Effector memory CD4-positive, alpha-beta T cell (primary cell): Measurements from ENCODE around the gene H2AZ2.

Experiments
- DNase-seq, 3 donors: peaks; one replicate each; pipeline ENCODE4 v3.0.0-alpha.2; 2020
- H3K27ac ChIP-seq: 2 replicates; pipeline ENCODE4 v1.7.0; 2013; ENCODE audit warnings: mild to moderate bottlenecking, low read length, moderate library complexity; ENCODE audit not compliant: insufficient read depth, poor library complexity, severe bottlenecking
- H3K27me3 ChIP-seq: replicated peaks from 2 replicates; pipeline ENCODE4 v1.7.0; 2013; ENCODE audit warnings: mild to moderate bottlenecking, low read length; ENCODE audit not compliant: insufficient read depth, control insufficient read depth, poor library complexity, severe bottlenecking
- H3K36me3 ChIP-seq: 2 replicates; pipeline ENCODE4 v1.7.0; 2013; ENCODE audit warnings: mild to moderate bottlenecking, low read length, moderate library complexity; ENCODE audit not compliant: control insufficient read depth, insufficient read depth
- H3K4me1 ChIP-seq: 2 replicates; pipeline ENCODE4 v1.7.0; 2013; ENCODE audit warnings: low read length, mild to moderate bottlenecking; ENCODE audit not compliant: control insufficient read depth, insufficient read depth, poor library complexity, severe bottlenecking
- H3K4me3 ChIP-seq: 2 replicates; pipeline ENCODE4 v1.7.0; 2013; ENCODE audit warnings: low read length, low read depth, mild to moderate bottlenecking; ENCODE audit not compliant: insufficient read depth, poor library complexity, severe bottlenecking
- H3K9me3 ChIP-seq: 2 replicates; pipeline ENCODE4 v1.7.0; 2013; ENCODE audit warnings: mild to moderate bottlenecking, low read length, moderate library complexity; ENCODE audit not compliant: control insufficient read depth
- total RNA-seq, 3 donors: gene quantifications; one replicate each; lab custom pipeline; 2026; lab: John Stamatoyannopoulos, UW

H2AZ2 gene
- 157 to 208 (median 184) reads per million in 3 donors for total RNA-seq

- Histone ChIP-seq H3K36me3 (no peaks in the 10 kb centered on the region), H3K4me3 (peak within 1 kb of the TSS; percentile 65), H3K4me1 (peaks cover 3% of the 10 kb centered on the region), H3K27me3 (no peaks in the 10 kb centered on the region), H3K9me3 (no peaks in the 10 kb centered on the region), H3K27ac (peak within 1 kb of the TSS; percentile 96)
- peak; percentile 99 to 100 (median 99) for DNase-seq
Observed at GRCh38 chr7:44847920-44848634, at the start of gene H2AZ2. TSS of gene H2AZ2 (minus strand) at chr7:44848087. CDS start at chr7:44847971, 116 bp downstream.

- Histone ChIP-seq H3K36me3 (no peaks in the 10 kb centered on the region), H3K9me3 (no peaks in the 10 kb centered on the region)
Observed at GRCh38 chr7:44897309-44897708, 49.4 kb upstream of the H2AZ2 start.

GRCh38 chr7:44894888-44895580 is 47.1 kb upstream of the H2AZ2 start:
- H3K4me3 ChIP-seq = no peak overlapping the region
- H3K4me1 ChIP-seq = peaks cover 5% of the 10 kb centered on the region
- no peaks in the 10 kb centered on the region for H3K27me3 ChIP-seq
- no peak overlapping the region for H3K27ac ChIP-seq
- no peak for DNase-seq
- H3K9me3 ChIP-seq = no peaks in the 10 kb centered on the region
- no peaks in the 10 kb centered on the region for H3K36me3 ChIP-seq

More at GRCh38 chr7:44897309-44897708, 49.4 kb upstream of the H2AZ2 start:
- H3K27ac ChIP-seq = no peak overlapping the region
- DNase-seq = no peak
- H3K4me1 ChIP-seq = no peaks in the 10 kb centered on the region
- no peak overlapping the region for H3K4me3 ChIP-seq
- H3K27me3 ChIP-seq = no peaks in the 10 kb centered on the region

DNA sequence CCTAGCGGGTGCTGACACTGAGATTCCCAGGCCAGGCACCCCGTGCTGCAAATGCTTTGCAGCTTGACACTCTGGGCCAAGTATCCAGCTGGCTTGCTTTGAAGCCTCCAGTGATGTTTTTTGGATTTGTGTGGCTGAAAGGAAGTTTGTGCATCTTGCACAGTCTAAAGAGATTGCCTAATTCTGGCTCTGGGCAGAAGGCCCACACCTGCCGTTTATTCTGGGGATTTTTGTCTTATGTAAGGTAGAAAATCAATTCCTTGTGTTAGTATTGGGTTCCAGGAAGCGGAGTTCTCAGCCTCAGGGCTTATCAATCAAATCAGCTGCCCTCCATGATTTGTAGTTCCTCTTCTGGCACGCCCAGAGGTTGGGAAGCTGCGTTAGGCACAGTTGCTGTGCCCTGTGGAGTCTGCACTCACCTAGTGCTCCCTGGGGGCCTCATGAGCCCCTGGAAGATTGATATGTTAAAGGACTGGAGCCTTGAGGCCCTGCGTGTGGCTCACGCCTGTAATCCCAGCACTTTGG is 45.9 kb upstream of the H2AZ2 start:
- no peak overlapping the region for H3K4me3 ChIP-seq
- H3K9me3 ChIP-seq = no peaks in the 10 kb centered on the region
- H3K36me3 ChIP-seq = no peaks in the 10 kb centered on the region
- DNase-seq = no peak
- H3K4me1 ChIP-seq = peaks cover 5% of the 10 kb centered on the region
- H3K27ac ChIP-seq = no peak overlapping the region
- no peaks in the 10 kb centered on the region for H3K27me3 ChIP-seq

DNA sequence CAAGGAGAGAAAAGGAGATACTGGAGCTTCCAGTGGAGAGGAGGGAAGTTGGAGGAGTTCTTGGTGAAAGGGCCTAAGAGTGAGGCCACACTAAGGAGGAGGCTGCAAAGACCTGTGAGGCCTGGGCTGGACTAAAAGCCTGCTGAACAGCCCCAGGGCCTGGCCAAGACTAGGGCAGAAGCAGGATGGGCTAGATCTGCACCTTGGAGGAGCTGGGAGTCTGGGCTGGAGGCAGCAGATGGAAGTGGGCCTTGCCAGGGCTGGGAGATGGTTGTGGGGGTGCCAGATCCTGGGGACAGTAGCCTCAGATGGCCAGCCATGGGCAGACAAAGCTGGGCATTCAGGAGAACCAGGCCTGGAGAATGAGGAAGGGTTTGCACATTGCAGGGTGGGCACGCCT is 43.9 kb upstream of the H2AZ2 start:
- Histone ChIP-seq H3K27me3 (no peaks in the 10 kb centered on the region), H3K36me3 (no peaks in the 10 kb centered on the region), H3K27ac (peak overlapping the region; percentile 34), H3K4me1 (peaks cover 5% of the 10 kb centered on the region), H3K9me3 (no peaks in the 10 kb centered on the region), H3K4me3 (no peak overlapping the region)
- no peak for DNase-seq

DNA sequence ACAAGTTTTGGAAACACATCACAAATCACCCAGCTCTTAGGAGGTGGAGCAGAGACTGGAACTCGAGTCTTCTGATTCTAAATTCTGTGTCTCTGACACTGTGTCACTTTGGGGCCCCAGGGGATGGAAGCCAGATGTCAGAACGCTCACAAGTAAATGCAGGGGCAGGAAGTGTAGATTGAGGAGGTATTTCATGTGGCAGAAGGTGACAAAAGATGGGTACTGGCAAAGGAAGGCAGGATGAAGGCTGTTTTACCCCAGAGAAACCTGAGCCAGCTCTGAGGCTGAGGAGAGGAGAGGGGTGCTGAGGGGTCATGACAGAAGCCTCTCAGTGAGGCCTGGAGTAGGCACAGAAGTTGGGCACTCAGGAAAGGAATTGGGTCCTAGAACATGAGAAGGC is 43.5 kb upstream of the H2AZ2 start:
- peak in 1 of 3 donors; percentile 22 for DNase-seq
- no peaks in the 10 kb centered on the region for H3K36me3 ChIP-seq
- H3K4me1 ChIP-seq = peaks cover 5% of the 10 kb centered on the region
- no peaks in the 10 kb centered on the region for H3K27me3 ChIP-seq
- H3K9me3 ChIP-seq = no peaks in the 10 kb centered on the region
- H3K4me3 ChIP-seq = no peak overlapping the region
- H3K27ac ChIP-seq = peak overlapping the region; percentile 34

DNA sequence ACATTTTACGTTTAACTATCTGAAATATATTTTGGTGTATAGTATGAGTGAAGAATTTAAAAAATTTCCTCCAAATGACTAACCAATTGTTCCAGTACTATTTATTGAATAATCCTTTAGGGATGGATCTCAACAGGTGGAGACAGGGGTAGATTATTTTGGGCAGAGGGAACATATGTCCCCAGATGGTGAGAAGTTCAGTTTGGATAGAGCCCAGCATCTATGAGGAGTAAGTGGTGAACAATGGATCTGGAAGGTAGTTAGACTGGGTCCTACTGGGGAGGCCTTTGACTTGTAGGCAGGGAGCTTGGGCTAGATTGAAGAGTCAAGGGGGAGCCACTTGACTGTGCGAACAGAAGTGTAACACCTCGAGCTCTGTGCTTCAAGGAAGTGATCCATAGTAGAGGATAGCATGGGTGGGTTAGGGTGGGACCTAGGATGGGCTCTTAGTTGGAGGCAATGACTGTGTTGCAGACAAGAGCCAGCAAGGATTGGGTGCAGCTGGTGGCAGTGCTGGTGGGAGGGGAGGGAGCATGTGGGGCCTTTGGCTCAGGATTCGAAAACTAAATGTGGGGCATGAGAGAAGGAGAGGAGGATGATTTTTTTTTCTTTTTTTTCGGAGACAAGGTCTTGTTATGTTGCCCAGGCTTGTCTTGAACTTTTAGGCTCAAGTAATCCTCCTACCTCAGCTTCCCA is 41.3 kb upstream of the H2AZ2 start:
- H3K27me3 ChIP-seq = no peaks in the 10 kb centered on the region
- H3K4me1 ChIP-seq = peaks cover 12% of the 10 kb centered on the region
- no peak overlapping the region for H3K27ac ChIP-seq
- no peak overlapping the region for H3K4me3 ChIP-seq
- no peak for DNase-seq
- H3K36me3 ChIP-seq = no peaks in the 10 kb centered on the region
- no peaks in the 10 kb centered on the region for H3K9me3 ChIP-seq

DNA sequence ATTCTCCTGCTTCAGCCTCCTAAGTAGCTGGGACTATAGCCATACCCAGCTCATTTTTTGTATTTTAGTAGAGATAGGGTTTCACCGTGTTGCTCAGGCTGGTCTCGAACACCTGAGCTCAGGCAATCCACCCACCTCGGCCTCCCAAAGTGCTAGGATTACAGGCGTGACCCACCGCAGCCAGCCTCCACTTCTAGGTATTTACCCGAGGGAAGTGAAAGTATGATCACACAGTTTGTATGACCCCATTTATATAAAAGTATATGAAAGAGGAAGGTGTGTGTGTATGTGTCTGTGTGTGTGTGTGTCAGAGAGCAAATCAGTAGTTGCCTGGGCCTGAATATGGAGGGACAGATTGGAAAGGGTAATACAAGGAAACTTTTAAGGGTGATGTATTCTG is 39.4 kb upstream of the H2AZ2 start:
- H3K9me3 ChIP-seq = no peaks in the 10 kb centered on the region
- H3K36me3 ChIP-seq = no peaks in the 10 kb centered on the region
- peak overlapping the region; percentile 95 for H3K27ac ChIP-seq
- peaks cover 16% of the 10 kb centered on the region for H3K4me1 ChIP-seq
- no peaks in the 10 kb centered on the region for H3K27me3 ChIP-seq
- peak in 1 of 3 donors; percentile 3 for DNase-seq
- no peak overlapping the region for H3K4me3 ChIP-seq

DNA sequence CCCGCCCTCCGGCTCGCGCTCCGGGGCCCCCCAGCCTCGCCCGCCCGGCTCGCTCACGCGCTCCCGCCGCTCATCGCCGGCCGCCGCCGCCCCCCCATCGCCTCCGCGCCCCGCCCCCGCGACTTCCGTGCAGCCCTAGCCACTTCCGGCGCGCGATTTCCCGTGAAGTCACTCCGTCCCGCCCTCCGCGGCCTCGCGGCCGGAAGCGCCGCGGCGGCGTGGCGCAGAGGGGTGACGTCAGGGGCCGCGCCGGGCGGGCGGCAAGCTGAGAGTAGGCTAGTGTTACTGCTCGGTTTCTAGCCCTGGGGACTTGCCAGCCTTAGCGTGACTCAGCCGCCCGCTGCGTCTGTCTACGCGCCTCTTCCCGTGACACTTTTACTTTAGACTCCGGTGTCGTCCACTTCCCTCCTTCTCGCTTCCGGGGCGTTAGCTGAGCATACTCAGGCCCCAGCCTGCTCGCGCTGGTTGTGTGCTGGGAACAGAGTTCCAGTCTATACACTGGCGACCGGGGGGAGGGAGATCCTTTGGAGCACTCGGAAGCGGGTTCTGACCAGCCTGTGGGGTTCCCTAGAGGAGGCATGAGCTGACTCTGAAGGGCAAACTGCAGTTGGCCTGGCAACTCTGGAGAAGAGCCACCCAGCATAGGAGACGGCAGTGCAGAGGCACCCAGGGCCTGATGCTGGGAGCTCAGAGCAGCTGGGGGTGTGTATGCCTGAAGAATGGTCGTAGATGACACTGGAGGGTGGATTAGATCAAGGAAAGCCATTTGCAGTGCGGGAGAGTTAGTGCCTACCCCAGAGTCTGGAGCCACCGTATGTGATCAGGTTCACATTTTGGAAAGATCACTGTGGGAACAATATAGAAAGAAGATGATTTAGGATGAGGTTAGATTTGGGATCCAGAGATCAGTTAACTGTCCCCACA is 37.8 kb upstream of the H2AZ2 start, which contains the start of gene PURB:
PURB (minus strand) TSS at position 137 of the 924 bp plus-strand sequence. CDS start 182 bp downstream, outside the sequence.
- H3K36me3 ChIP-seq = no peaks in the 10 kb centered on the region
- peak within 1 kb of the TSS; percentile 95 for H3K27ac ChIP-seq
- H3K4me1 ChIP-seq = peaks cover 17% of the 10 kb centered on the region
- DNase-seq = peak; percentile 94 to 97 (median 96)
- H3K9me3 ChIP-seq = no peaks in the 10 kb centered on the region
- H3K4me3 ChIP-seq = peak within 1 kb of the TSS; percentile 61
- no peaks in the 10 kb centered on the region for H3K27me3 ChIP-seq
